Measurements from ENCODE around the gene COL4A2.

The COL4A2 gene

DNA sequence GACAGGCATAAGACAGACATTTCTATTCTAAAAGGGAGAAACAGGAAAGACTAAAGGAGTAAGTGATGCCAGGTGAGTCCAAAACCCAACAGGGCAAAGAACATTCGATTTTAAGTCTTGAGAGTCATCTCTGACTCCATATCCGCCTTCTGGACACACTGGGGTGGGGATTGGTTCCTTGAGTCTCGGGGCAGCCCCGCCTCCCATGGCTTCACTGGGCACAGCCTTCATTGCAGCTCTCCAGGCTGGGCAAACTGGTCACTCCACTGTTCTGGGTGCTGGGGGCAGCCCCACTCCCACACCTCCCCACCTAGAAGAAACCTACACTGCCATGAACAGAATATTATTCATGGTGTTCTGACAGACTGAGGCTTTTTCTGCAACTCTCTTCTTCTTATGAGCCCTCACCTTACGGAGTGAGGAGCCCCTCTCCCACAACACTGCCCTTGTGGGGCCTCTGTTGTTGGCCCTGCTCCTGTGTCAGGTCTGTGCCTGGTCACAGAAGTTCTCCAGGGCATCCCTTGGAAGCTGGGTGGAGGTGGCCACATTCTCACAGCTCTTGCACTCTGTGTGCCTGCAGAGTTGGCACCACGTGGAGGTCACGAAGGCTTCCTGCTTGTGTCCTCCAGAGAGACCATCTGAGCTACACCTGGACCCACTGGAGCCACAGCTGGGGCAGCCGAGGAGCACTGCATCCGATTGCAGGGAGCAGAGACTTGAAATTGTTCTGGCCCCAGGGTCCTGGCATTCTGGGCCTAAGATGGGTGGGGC lies 95.4 kb downstream of the COL4A2 start:
- no peak for DNase-seq (ENCODE audit: low read depth)

- DNase-seq (ENCODE audit: low read depth), result no peak
Observed at GRCh38 chr13:110403315-110403714, 96.2 kb downstream of the COL4A2 start.

DNA sequence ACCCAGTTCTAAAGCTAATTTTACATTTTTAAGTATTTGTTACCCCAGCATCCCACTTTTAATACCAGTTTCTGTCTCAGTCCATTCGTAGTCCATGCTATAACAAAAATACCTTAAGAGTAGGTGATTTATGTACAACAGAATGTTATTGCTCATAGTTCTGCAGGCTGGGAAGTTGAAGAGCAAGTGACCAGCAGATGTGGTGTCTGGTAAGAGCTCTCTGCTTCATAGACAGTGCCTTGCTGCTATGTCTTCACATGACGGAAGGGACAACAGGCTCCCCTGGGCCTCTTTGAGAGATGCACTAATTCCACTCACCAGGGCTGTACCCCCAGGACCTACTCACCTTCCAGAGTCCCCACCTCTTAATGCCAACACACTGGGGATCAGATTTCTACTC lies 96.6 kb downstream of the COL4A2 start:
- no peak for DNase-seq (ENCODE audit: low read depth)

- no peak for DNase-seq (ENCODE audit: low read depth)
Observed at GRCh38 chr13:110404321-110404720, 97.2 kb downstream of the COL4A2 start.

DNA sequence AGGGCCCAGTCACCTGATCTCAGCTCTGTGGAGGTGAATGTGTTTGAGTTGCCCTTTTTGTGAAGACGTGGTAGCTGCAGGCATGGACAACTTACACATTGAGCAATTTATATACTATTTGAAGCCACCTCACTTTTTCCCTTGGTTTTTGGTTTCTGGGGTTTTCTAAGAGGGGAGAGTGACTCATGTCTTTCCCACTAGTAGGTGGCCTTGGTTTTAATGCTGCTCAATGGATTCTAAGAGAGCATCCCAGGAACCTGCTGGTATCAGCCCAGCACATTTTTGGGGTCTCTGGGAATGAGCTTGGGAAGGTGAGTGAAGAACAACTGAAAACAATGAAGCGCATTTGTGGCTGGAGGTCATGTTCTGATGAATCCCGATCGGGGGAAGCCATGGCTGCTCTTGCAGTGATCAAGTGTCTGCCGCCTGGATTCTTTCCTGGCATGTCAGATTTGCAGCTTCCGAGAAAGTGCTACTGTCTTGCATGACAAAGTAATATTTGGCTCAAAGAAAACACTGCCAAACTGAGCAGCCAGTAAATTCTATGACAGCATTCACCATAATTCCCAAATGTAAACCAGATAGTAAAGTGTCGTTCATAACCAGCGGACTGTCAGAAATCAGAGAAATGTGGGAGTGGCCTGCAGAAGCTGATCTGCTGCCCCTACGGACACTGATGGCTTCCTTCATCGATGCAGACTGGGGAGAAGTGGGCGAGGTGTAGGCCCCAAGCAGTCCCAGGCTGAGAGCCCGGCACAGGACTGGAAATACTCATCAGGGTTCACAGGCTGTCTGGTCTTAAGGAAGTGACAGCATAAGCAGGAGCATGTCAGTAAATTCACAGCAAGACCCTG lies 98.7 kb downstream of the COL4A2 start:
- peak; percentile 73 for DNase-seq (ENCODE audit: low read depth)

- no peak for DNase-seq (ENCODE audit: low read depth)
Observed at GRCh38 chr13:110407021-110407420, 99.9 kb downstream of the COL4A2 start.

- no peak for DNase-seq (ENCODE audit: low read depth)
Observed at GRCh38 chr13:110407531-110407930, 100.4 kb downstream of the COL4A2 start.

DNA sequence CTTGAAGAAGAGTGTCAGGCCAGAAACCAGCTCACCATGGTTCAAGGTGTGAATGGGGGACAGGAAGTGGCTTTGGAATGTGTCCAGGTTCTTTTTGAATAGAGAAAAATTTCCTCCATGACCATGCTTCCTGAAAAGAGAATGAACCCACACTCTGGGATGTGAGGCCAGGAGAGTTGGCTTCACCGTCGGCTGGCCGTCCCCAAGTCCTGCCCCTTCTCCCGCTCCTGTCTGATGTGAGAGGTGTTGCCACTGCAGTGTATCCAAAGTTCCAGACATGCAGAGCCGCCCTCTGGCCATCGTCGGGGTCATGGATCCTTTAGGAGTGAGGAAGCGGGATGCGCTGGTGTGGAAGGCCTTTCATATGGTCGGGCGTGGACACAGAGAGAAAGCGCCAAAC lies 101.2 kb downstream of the COL4A2 start:
- no peak for DNase-seq (ENCODE audit: low read depth)

DNA sequence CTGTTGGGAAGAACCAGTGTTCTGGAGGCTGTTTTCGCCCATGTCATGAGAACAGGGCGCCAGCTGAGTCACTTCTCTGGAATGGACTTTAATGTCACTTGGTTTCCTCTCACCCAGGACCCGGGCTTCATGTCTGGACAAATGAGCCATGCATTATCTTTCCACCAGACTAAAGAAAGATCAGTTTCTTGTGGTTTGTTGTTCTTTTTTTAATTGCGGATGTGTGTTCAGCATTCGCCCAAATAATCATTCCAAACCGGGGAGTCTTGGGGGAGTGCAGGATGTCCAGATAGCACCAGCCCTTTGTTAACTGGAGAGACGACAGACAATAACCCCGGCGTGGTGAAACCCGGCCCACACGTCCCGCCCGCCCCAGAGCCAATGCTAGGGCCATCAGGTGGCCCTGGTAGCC lies 102.5 kb downstream of the COL4A2 start:
- no peak for DNase-seq (ENCODE audit: low read depth)

- DNase-seq (ENCODE audit: low read depth), result no peak
Observed at GRCh38 chr13:110410000-110410399, 102.9 kb downstream of the COL4A2 start.

GRCh38 chr13:110410936-110411687 lies 104.0 kb downstream of the COL4A2 start:
- DNase-seq (ENCODE audit: low read depth), result no peak

- no peak for DNase-seq (ENCODE audit: low read depth)
Observed at GRCh38 chr13:110411688-110412059, 104.6 kb downstream of the COL4A2 start.

- peak; percentile 98 for DNase-seq (ENCODE audit: low read depth)
Observed at GRCh38 chr13:110412132-110412914, 105.2 kb downstream of the COL4A2 start.

DNA sequence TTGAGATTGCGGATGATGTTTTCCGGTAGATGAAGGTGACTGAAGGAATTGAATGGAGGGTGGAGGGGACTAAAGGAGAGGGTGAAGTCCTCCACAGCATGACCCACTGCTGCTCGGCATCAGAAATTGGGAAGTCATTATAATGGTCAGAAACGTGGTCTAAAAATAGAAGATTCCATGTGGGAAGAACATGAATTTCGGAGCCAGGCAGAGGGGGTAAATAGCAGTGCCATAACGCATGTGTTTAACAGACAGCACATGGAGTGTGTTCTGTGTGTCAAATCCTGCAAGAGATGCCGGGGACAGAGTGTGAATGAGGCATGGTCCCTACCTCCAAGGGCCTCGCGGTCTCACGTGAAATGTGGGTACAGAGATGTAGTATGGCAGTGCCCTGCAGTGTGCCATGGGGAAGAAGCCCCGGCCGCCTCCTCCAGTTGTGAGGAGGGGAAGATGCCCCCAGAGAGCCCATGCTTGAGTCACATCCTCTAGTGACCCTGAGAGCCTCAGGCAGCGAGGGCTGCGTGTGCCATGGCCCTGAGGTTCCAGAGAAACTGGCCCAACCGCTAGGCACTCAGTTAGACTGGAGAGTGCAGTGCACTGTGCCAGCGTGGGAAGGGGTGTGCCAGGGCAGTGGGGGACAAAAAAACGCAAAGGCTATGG lies 106.1 kb downstream of the COL4A2 start:
- no peak for DNase-seq (ENCODE audit: low read depth)

GRCh38 chr13:110413676-110414040 lies 106.6 kb downstream of the COL4A2 start:
- DNase-seq (ENCODE audit: low read depth), result no peak

DNA sequence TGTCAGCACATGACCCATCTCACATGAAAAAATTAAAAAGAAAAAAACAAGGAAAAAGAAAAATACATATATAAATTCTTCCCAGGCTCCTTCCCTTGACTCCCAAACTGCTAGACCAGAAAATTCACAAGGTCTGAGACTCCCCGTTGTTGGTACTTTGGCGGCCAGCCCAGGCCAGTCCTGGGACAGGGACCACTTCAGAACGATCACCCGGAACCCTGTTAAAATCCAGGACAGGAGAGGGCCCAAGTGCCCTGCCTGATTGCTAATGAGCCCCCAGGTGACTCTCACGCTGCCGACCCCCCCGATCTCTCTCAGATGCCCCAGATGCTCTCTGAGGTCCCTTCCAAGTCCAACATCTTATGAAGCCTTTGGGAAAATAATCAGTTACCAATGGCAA lies 107.2 kb downstream of the COL4A2 start:
- no peak for DNase-seq (ENCODE audit: low read depth)

DNA sequence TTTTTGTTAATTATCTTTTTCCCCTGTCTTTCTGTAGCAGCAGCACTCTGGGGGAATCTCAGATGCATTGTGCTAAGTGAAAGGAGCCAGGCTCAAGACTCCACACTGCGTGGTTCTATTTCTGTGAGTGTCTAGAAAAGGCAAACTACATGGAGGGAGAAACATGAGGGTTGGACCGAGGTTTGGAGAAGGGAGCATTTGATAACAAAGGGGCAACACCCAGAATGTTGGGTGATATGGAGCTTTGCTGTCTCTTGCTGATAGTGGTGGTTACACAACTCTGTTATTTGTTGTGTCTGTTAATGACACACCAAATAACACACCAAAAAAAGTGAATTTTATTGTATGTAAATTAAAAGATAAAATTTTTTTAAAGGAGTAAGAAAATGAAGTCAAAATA lies 107.8 kb downstream of the COL4A2 start:
- no peak for DNase-seq (ENCODE audit: low read depth)

DNA sequence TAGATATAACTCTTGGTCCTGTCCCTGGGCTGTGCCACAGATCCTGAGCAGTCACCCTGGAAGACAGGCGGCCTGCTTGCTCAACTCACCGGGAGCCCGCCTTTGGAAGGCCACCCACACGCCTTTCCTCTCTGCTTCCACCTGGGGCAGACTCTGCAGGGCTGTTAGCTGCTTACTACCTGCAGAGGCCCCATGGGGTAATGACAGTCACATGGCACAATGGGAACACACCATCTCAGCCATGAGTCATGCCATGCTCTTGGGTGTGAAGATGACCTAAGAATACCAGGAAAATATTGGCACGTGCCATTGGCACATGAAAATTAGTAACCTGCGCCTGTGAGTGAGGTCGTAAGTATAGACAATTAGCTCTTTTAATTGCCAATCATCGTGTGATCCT lies 108.6 kb downstream of the COL4A2 start:
- no peak for DNase-seq (ENCODE audit: low read depth)

- no peak for DNase-seq (ENCODE audit: low read depth)
Observed at GRCh38 chr13:110416131-110417025, 109.3 kb downstream of the COL4A2 start.

DNA sequence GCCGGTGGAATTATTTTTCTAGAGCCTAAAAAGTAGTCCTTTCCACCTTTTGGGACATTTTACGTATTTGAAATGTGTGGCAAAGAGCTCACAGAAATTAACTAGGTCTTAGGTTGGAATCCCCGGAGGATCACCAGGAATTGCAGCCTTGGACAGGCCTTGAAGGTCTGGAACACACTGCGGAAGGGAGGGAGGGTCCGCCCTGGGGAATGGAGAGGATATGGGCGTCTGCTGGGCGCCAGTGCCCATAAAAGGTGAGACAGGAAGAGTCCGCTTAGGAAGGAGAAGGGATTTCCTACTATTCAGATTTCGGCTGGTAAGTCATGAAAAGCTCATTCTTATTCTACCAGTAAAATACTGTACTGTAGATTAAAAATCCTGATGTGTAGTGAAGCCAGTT lies 111.9 kb downstream of the COL4A2 start:
- no peak for DNase-seq (ENCODE audit: low read depth)
